Endothelial cell of umbilical vein (primary cell): ENCODE data around the gene LRP1-AS. TPM values are rescaled to one million over a fixed set of nuclear protein-coding genes. Genes with fewer than 3 reads are reported as not detected.

ENCODE experiments used
- BruUV-seq: library from RNA; stranded (reverse); fragments of 400-500 nt; replicated peaks from 2 replicates; lab custom pipeline; 2021; lab: Mats Ljungman, UMichigan
- CTCF ChIA-PET: fragments of 300-600, 350-600 bp; sonication (Branson Sonifier 250); formaldehyde crosslinking; loops from one replicate; lab custom pipeline; 2021; ENCODE audit warnings: antibody characterized with exemption, inconsistent platforms; lab: Charles Lee
- POLR2A ChIA-PET: fragments of 300-600, 350-600 bp; sonication (Branson Sonifier 250); formaldehyde crosslinking; loops from one replicate; lab custom pipeline; 2021; ENCODE audit warnings: antibody characterized with exemption, inconsistent platforms; lab: Charles Lee
- DNase-seq: peaks from one replicate; pipeline ENCODE4 v3.0.0-alpha.2; 2011; ENCODE audit warnings: low read depth, low spot score
- FAIRE-seq: peaks from 2 replicates; lab custom pipeline; 2011; peaks lifted over from hg19 to GRCh38; lab: Jason Lieb, UNC
- H2AFZ ChIP-seq: 2 replicates; pipeline ENCODE4 v1.6.0; 2012; ENCODE audit warnings: low read depth, low read length, control low read depth, inconsistent platforms
- H3K27ac ChIP-seq: 2 replicates; pipeline ENCODE4 v1.5.1; 2011; ENCODE audit warnings: low read depth, mild to moderate bottlenecking, control low read depth, low read length, moderate library complexity; ENCODE audit not compliant: insufficient read depth
- H3K27me3 ChIP-seq, 2 experiments: 2 replicates each; pipeline versions ENCODE4 v1.6.0 to v1.6.1; 2011; ENCODE audit warnings: low read length in 2 of 2, mixed read lengths in 1 of 2; ENCODE audit not compliant: control insufficient read depth in 2 of 2, insufficient read depth in 2 of 2
- H3K36me3 ChIP-seq, 2 experiments: 2 replicates in 1 of 2; 3 replicates in 1 of 2; pipeline ENCODE4 v1.5.1; 2011; ENCODE audit warnings: low read length in 2 of 2, mild to moderate bottlenecking in 1 of 2, moderate library complexity in 1 of 2; ENCODE audit not compliant: control insufficient read depth in 2 of 2, insufficient read depth in 2 of 2; ENCODE audit errors: extremely low read depth in 1 of 2
- H3K4me1 ChIP-seq: 3 replicates; pipeline ENCODE4 v1.5.1; 2011; ENCODE audit warnings: mild to moderate bottlenecking, low read length; ENCODE audit not compliant: control insufficient read depth, insufficient read depth; ENCODE audit errors: extremely low read depth
- H3K4me2 ChIP-seq: 2 replicates; pipeline ENCODE4 v1.6.1; 2011; ENCODE audit warnings: low read length, control low read depth, mixed read lengths; ENCODE audit not compliant: insufficient read depth
- H3K4me3 ChIP-seq, 3 experiments: fragments of 200-600 bp in 1 of 3; sonication (generic), shearing (Covaris generic) in 1 of 3; replicated peaks in 1 of 3; 2 replicates each; pipeline ENCODE4 v1.5.1; 2011 to 2016; ENCODE audit warnings: control low read depth in 3 of 3, low read length in 3 of 3, mild to moderate bottlenecking in 2 of 3, inconsistent platforms in 1 of 3, low read depth in 1 of 3, moderate library complexity in 1 of 3; ENCODE audit not compliant: insufficient read depth in 1 of 3
- H3K79me2 ChIP-seq: 2 replicates; pipeline ENCODE4 v1.6.0; 2012; ENCODE audit warnings: low read length, inconsistent platforms; ENCODE audit not compliant: control insufficient read depth, insufficient read depth
- H3K9ac ChIP-seq: replicated peaks from 2 replicates; pipeline ENCODE3; 2011; ENCODE audit warnings: low read length, control low read depth; ENCODE audit not compliant: insufficient read depth; ENCODE audit errors: extremely low read depth
- H3K9me1 ChIP-seq: replicated peaks from 3 replicates; pipeline ENCODE4 v1.6.0; 2011; ENCODE audit warnings: mild to moderate bottlenecking, low read length; ENCODE audit not compliant: control insufficient read depth, insufficient read depth; ENCODE audit errors: extremely low read depth
- H3K9me3 ChIP-seq: replicated peaks from 2 replicates; pipeline ENCODE4 v1.5.1; 2012; ENCODE audit warnings: low read length, inconsistent platforms; ENCODE audit not compliant: control insufficient read depth, insufficient read depth
- H4K20me1 ChIP-seq: replicated peaks from 2 replicates; pipeline ENCODE3; 2011; ENCODE audit warnings: mild to moderate bottlenecking, low read length; ENCODE audit not compliant: control insufficient read depth, insufficient read depth; ENCODE audit errors: extremely low read depth
- EZH2 ChIP-seq: IDR thresholded peaks from 2 replicates; pipeline ENCODE4 v1.6.1; 2012; ENCODE audit warnings: borderline replicate concordance, low read depth, mild to moderate bottlenecking, moderate library complexity, low read length, inconsistent platforms; ENCODE audit not compliant: severe bottlenecking
- FOS ChIP-seq: IDR thresholded peaks from 2 replicates; pipeline ENCODE4 v1.6.1; 2011; ENCODE audit warnings: mild to moderate bottlenecking, low read length, moderate library complexity, borderline replicate concordance; ENCODE audit not compliant: insufficient read depth
- GATA2 ChIP-seq: IDR thresholded peaks from 2 replicates; pipeline ENCODE4 v1.7.0; 2011; ENCODE audit warnings: low read depth, mild to moderate bottlenecking, moderate library complexity, mixed read lengths, low read length; ENCODE audit not compliant: insufficient read length, insufficient read depth
- JUN ChIP-seq: IDR thresholded peaks from 2 replicates; pipeline ENCODE4 v1.6.1; 2011; ENCODE audit warnings: borderline replicate concordance, low read depth; ENCODE audit not compliant: insufficient read length, insufficient read depth
- MYC ChIP-seq: IDR thresholded peaks from one replicate; pipeline ENCODE4 v1.6.1; 2011; ENCODE audit warnings: mild to moderate bottlenecking, low read depth, low read length
- POLR2A ChIP-seq: IDR thresholded peaks from 2 replicates; pipeline ENCODE4 v1.6.1; 2012; ENCODE audit warnings: low read depth, mild to moderate bottlenecking, control low read depth, low read length
- POLR2AphosphoS5 ChIP-seq: IDR thresholded peaks from 2 replicates; pipeline ENCODE4 v1.6.1; 2012; ENCODE audit warnings: low read depth, mild to moderate bottlenecking, control low read depth, low read length, moderate library complexity; ENCODE audit not compliant: insufficient read depth
- dilution Hi-C: fragments of 300-500 bp; cut with MboI; formaldehyde crosslinking; loops from one replicate; pipeline ENCODE4 v1.15.0; 2019; ENCODE audit warnings: low sequenced_read_pairs; ENCODE audit not compliant: extremely low pct_ligation_motif_present
- intact Hi-C: fragments of 100-400 bp; cut with micrococcal nuclease; formaldehyde crosslinking; loops from one replicate; pipeline ENCODE4 v1.10.0; 2022
- polyA plus RNA-seq, 4 experiments: library from polyadenylated mRNA; depleted of rRNA in 3 of 4; stranded (reverse) in 3 of 4; unstranded in 1 of 4; fragments of >200 nt; gene quantifications; 2 replicates each; pipeline versions ENCODE4 v1.2.1 to v1.2.3, GENCODE V29; 2011 to 2012; ENCODE audit warnings: missing spikeins in 1 of 4
- total RNA-seq: library from RNA; stranded (reverse); gene quantifications from 2 replicates; pipeline ENCODE4 v1.2.3, GENCODE V29; 2021
- TF ChIP-seq, protein P1 (sequence below), 2 donors: IDR thresholded peaks; 1 replicate in 1 of 2; 2 replicates in 1 of 2; pipeline ENCODE4 v1.5.1; 2011; ENCODE audit warnings: low read length in 2 of 2, mild to moderate bottlenecking in 2 of 2, moderate library complexity in 2 of 2, control low read depth in 1 of 2, inconsistent platforms in 1 of 2, low read depth in 1 of 2; ENCODE audit not compliant: insufficient read depth in 1 of 2; ENCODE audit errors: extremely low read depth in 1 of 2
- TF ChIP-seq, protein P2 (sequence below): IDR thresholded peaks from 2 replicates; pipeline ENCODE4 v1.6.1; 2011; ENCODE audit not compliant: insufficient read depth, insufficient read length

LRP1-AS gene
- total and polyA plus RNA-seq, 2 donors (not counting 3 experiments of a cell fraction or from before 2014, with no cell fraction given): not detected

DNA sequence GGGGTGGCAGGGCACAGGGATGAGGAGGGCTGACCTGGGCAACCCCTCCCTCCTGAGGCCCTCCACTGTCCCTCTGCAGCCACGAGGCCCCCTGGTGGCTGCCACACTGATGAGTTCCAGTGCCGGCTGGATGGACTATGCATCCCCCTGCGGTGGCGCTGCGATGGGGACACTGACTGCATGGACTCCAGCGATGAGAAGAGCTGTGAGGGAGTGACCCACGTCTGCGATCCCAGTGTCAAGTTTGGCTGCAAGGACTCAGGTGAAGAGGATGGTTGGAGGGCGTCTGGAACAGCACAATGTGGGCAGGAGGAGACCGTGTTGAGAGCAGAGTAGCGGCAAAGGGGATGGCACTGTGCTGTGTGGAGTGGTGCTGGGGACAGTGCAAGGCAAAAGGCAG is 25.7 kb upstream of the LRP1-AS start:
- Histone ChIP-seq H3K9ac (no peak overlapping the region), H3K9me3 (no peaks in the 10 kb centered on the region), H3K9me1 (no peaks in the 10 kb centered on the region), H3K27me3 (no peaks in the 10 kb centered on the region), H3K4me1 (no peaks in the 10 kb centered on the region), H4K20me1 (no peaks in the 10 kb centered on the region), H3K4me3 (no peak overlapping the region), H3K79me2 (no peaks in the 10 kb centered on the region), H2AFZ (no peak overlapping the region), H3K4me2 (no peak overlapping the region), H3K27ac (no peak overlapping the region), H3K36me3 (no peaks in the 10 kb centered on the region)
- intact Hi-C loops (loop anchor here (1.0 kb wide), 1 partner anchor 49 kb away; no protein-coding TSS in a partner anchor), dilution Hi-C loops (loop anchor here (5.0 kb wide), 1 partner anchor 51 kb away; no protein-coding TSS in a partner anchor)
- CTCF ChIA-PET: interaction anchor here (0.6 to 13.0 kb wide), 16 partner anchors 12 to 104 kb away, joined by 3 to 429 read pairs (median 4); partner anchors contain the start of genes LRP1, LRP1-AS, NEMP1 and SHMT2
- no peak for TF ChIP-seq POLR2AphosphoS5
- TF ChIP-seq, protein P1, sequence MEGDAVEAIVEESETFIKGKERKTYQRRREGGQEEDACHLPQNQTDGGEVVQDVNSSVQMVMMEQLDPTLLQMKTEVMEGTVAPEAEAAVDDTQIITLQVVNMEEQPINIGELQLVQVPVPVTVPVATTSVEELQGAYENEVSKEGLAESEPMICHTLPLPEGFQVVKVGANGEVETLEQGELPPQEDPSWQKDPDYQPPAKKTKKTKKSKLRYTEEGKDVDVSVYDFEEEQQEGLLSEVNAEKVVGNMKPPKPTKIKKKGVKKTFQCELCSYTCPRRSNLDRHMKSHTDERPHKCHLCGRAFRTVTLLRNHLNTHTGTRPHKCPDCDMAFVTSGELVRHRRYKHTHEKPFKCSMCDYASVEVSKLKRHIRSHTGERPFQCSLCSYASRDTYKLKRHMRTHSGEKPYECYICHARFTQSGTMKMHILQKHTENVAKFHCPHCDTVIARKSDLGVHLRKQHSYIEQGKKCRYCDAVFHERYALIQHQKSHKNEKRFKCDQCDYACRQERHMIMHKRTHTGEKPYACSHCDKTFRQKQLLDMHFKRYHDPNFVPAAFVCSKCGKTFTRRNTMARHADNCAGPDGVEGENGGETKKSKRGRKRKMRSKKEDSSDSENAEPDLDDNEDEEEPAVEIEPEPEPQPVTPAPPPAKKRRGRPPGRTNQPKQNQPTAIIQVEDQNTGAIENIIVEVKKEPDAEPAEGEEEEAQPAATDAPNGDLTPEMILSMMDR (IDR thresholded peaks at IDR 0.05; ENCODE audit: extremely low read depth in 1 of 2, insufficient read depth in 1 of 2, low read depth in 1 of 2, low read length in 2 of 2): peak; percentile 45 to 72
- BruUV-seq: no TSS peak
- peak; percentile 69 for FAIRE-seq
- peak; percentile 18 for DNase-seq
- POLR2A ChIA-PET: no interaction called here

DNA sequence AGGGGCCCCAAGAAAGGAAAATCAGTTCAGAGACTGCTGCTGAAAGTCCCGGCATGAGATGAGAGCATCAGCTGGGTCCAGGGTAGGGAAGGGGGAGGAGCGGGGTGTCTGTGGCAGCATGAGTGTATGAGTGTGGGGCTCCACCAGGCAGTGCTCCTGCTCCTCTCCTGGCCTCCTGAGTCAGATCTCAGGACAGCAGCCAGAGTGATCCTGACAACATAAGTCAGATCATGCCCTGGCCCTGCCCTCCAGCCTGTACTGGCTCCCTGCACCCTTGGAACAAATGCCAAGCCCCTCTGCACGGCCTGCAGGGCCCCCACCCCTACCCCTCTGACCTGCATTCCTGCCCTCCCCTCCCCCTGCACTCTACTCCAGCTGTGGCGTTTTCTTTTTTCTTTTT is 24.2 kb upstream of the LRP1-AS start:
- ChIA-PET CTCF (interaction anchor here (0.9 to 13.0 kb wide), 4 partner anchors 14 to 169 kb away, joined by 3 to 429 read pairs (median 62); partner anchors contain the start of gene LRP1), POLR2A (no interaction called here)
- Histone ChIP-seq H3K4me3 (no peak overlapping the region), H2AFZ (no peak overlapping the region), H3K9me3 (no peaks in the 10 kb centered on the region), H3K9ac (no peak overlapping the region), H4K20me1 (no peaks in the 10 kb centered on the region), H3K4me2 (no peak overlapping the region), H3K79me2 (no peaks in the 10 kb centered on the region), H3K4me1 (no peaks in the 10 kb centered on the region), H3K27ac (no peak overlapping the region), H3K27me3 (no peaks in the 10 kb centered on the region), H3K36me3 (no peaks in the 10 kb centered on the region), H3K9me1 (no peaks in the 10 kb centered on the region)
- TF ChIP-seq EZH2 (no peak), JUN (no peak), MYC (no peak), POLR2AphosphoS5 (no peak), GATA2 (no peak), FOS (no peak), POLR2A (no peak)
- TF ChIP-seq, protein P2, sequence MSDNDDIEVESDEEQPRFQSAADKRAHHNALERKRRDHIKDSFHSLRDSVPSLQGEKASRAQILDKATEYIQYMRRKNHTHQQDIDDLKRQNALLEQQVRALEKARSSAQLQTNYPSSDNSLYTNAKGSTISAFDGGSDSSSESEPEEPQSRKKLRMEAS: no peak
- TF ChIP-seq, protein P1 (IDR thresholded peaks at IDR 0.05; ENCODE audit: extremely low read depth in 1 of 2, insufficient read depth in 1 of 2, low read depth in 1 of 2, low read length in 2 of 2): no peak
- BruUV-seq: no TSS peak
- dilution Hi-C loops (loop anchor here (5.0 kb wide), 1 partner anchor 49 kb away; no protein-coding TSS in a partner anchor), intact Hi-C loops (no loop called here)
- DNase-seq (no peak), FAIRE-seq (no peak)
